Left ventricle myocardium inferior (tissue), 1 donor: ENCODE data around the gene GNG13. TPM values are rescaled to one million over a fixed set of nuclear protein-coding genes. Genes with fewer than 3 reads are reported as not detected.

Experiments used
- DNase-seq: peaks from one replicate; pipeline ENCODE4 v3.0.0-alpha.2; 2020
- H3K27ac ChIP-seq: fragments of 200-600 bp; replicated peaks from 2 replicates; pipeline ENCODE4 v1.8.0; 2021
- H3K27me3 ChIP-seq: fragments of 200-600 bp; 2 replicates; pipeline ENCODE4 v1.8.0; 2021; ENCODE audit warnings: low read depth
- H3K36me3 ChIP-seq: fragments of 200-600 bp; 2 replicates; pipeline ENCODE4 v1.8.0; 2021
- H3K4me1 ChIP-seq: fragments of 200-600 bp; 2 replicates; pipeline ENCODE4 v1.8.0; 2021
- H3K4me3 ChIP-seq: fragments of 200-600 bp; 2 replicates; pipeline ENCODE4 v1.8.0; 2021; ENCODE audit warnings: mild to moderate bottlenecking, moderate library complexity
- H3K9me3 ChIP-seq: fragments of 200-600 bp; replicated peaks from 2 replicates; pipeline ENCODE4 v1.8.0; 2021
- intact Hi-C: fragments of 100-400 bp; cut with micrococcal nuclease; formaldehyde crosslinking; loops from one replicate; pipeline ENCODE4 v1.11.0; 2022
- total RNA-seq: library from RNA; stranded (reverse); fragmentation: NEBNext Ultra II Directional; extraction: Animal tissue kit (Norgen Biotek cat#: 25700); gene quantifications from one replicate; pipeline ENCODE4 v1.2.1, GENCODE V29; 2021
- TF ChIP-seq, protein P1 (sequence below): fragments of 200-600 bp; IDR thresholded peaks from 2 replicates; pipeline ENCODE4 v1.8.0; 2021; ENCODE audit warnings: antibody characterized with exemption, mild to moderate bottlenecking, borderline replicate concordance
- donor health status: DM: no; HTN: yes; CAD: no; lungs with severe emphysema.

Gene GNG13
- total RNA-seq, 1 donor from 2014 or later = not detected

DNA sequence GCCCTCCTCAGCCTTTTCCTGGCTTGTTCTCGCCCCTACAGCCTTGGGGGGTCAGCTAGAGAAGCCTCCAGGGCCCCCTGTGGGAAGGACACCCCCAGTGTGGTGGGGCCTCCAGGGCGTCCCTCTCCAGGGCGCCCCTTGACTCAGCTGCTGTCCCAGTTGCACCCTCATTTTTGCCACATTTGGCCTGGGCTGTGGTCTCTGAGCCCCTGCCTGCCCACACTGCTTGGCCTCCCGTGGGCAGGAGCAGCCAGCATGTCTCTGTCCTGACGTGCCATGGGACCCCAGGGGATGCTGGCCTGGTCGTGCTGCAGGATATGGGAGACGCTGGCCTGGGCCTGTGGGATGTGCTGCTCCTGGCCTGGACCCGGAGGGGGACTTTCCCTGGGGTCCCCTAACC lies 7.1 kb downstream of the GNG13 start:
- Histone ChIP-seq H3K4me1 (peaks cover 12% of the 10 kb centered on the region), H3K27me3 (peaks cover 22% of the 10 kb centered on the region), H3K4me3 (no peak overlapping the region), H3K9me3 (no peaks in the 10 kb centered on the region), H3K36me3 (no peaks in the 10 kb centered on the region), H3K27ac (no peak overlapping the region)
- DNase-seq = no peak
- intact Hi-C loops = no loop called here
- TF ChIP-seq, protein P1, sequence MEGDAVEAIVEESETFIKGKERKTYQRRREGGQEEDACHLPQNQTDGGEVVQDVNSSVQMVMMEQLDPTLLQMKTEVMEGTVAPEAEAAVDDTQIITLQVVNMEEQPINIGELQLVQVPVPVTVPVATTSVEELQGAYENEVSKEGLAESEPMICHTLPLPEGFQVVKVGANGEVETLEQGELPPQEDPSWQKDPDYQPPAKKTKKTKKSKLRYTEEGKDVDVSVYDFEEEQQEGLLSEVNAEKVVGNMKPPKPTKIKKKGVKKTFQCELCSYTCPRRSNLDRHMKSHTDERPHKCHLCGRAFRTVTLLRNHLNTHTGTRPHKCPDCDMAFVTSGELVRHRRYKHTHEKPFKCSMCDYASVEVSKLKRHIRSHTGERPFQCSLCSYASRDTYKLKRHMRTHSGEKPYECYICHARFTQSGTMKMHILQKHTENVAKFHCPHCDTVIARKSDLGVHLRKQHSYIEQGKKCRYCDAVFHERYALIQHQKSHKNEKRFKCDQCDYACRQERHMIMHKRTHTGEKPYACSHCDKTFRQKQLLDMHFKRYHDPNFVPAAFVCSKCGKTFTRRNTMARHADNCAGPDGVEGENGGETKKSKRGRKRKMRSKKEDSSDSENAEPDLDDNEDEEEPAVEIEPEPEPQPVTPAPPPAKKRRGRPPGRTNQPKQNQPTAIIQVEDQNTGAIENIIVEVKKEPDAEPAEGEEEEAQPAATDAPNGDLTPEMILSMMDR = no peak

DNA sequence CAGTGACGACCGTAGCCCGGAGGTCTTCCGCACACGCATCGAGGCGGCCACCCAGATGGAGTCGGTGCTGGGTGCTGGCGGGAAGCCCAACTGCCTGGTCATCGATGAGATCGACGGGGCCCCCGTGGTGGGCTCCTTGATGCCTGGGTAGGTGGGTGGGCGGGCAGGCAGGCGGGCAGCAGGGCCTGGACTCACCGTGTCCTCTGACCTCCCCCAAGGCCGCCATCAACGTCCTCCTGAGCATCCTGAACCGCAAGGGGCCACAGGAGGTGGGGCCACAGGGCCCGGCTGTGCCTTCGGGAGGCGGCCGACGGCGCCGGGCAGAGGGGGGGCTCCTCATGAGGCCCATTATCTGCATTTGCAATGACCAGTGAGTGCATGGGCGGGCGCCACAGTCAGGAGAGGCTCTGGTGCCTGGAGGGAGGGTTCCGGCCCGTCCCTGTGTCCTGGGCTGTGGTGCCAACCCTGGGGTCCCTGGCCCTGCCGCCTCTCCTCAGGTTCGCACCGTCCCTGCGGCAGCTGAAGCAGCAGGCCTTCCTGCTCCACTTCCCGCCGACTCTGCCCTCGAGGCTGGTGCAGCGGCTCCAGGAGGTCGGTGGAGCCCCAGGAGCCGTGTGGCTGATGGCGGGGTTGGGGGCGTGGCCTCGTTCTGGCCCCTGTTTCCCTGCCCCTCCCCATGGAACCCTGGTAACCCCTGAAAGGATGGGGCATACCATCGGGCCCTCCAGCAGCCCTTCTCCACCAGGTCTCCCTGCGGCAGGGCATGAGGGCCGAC lies 8.1 kb downstream of the GNG13 start:
- TF ChIP-seq, protein P1 = no peak
- DNase-seq = no peak
- H3K4me3 ChIP-seq = no peak overlapping the region
- no peak overlapping the region for H3K27ac ChIP-seq
- H3K36me3 ChIP-seq = no peaks in the 10 kb centered on the region
- H3K4me1 ChIP-seq = peaks cover 19% of the 10 kb centered on the region
- intact Hi-C loops = no loop called here
- H3K9me3 ChIP-seq = no peaks in the 10 kb centered on the region
- peaks cover 15% of the 10 kb centered on the region for H3K27me3 ChIP-seq

DNA sequence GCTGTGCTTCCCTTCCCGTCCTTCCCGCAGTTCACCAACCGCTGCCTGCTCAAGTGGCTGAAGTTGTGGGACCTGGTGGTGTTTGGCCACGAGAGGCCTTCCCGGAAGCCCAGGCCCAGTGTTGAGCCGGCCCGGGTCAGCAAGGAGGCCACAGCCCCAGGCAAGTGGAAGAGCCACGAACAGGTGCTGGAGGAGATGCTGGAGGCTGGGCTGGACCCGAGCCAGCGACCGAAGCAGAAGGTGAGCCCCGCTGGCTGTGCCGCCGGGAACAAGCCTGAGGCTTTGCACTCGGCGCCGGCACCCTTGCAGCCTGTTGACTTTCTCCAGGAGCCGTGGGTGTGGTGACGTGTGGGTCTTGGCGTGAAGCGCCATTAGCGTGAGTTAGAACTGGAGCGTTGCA lies 9.4 kb downstream of the GNG13 start:
- TF ChIP-seq, protein P1 = no peak

DNA sequence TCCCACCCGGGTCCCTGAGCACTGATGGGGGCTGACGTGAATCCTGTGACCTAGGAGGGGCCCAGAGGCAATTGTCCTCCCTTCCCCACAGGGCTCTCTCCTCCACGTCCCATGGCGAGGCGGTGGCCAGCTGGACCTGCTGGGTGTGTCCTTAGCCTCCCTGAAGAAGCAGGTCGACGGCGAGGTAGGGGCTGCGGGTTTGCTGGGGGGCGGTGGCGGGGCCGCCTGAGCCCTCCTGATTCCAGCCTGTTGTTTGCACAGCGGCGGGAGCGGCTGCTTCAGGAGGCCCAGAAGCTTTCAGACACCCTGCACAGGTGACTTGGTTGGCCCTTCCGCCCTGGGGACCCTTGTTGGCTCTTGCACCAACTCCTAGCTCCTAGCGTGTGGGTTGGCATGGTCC lies 10.4 kb downstream of the GNG13 start:
- TF ChIP-seq, protein P1 = no peak
- Histone ChIP-seq H3K4me1 (peaks cover 29% of the 10 kb centered on the region), H3K27me3 (no peaks in the 10 kb centered on the region), H3K36me3 (peaks cover 8% of the 10 kb centered on the region), H3K9me3 (no peaks in the 10 kb centered on the region), H3K27ac (no peak overlapping the region), H3K4me3 (no peak overlapping the region)
- intact Hi-C loops = no loop called here
- DNase-seq = no peak

More for the DNA sequence above, 9.4 kb downstream of the GNG13 start:
- no peak for DNase-seq
- Histone ChIP-seq H3K4me1 (peaks cover 29% of the 10 kb centered on the region), H3K36me3 (peaks cover 8% of the 10 kb centered on the region), H3K9me3 (no peaks in the 10 kb centered on the region), H3K27me3 (peaks cover 4% of the 10 kb centered on the region), H3K4me3 (no peak overlapping the region), H3K27ac (no peak overlapping the region)
- intact Hi-C loops = no loop called here

DNA sequence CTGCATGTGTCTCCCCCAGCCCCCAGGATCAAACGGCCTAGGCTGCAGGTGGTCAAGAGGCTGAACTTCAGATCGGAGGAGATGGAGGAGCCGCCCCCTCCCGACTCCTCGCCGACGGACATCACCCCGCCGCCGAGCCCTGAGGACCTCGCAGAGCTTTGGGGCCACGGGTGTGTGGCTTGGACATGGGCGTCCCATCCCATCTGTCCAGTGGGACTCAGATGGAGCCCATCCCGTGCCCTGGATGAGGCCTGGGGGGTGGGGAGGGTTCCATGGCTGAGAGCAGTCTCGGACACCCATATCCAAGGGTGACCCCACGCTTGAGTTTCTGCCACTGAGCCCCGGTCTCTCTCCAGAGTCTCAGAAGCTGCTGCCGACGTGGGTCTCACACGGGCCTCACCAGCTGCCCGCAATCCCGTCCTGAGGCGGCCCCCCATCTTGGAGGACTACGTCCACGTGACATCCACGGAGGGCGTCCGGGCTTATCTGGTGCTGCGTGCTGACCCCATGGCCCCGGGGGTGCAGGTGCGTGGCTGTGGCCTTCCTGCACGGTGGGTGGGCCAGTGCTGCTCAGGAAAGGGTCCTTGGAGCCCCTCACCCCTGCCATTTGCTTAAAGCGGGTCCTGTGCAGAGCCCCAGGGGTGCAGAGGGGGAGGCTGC lies 11.2 kb downstream of the GNG13 start:
- Histone ChIP-seq H3K4me3 (peak overlapping the region; percentile 99), H3K4me1 (peaks cover 29% of the 10 kb centered on the region), H3K27me3 (no peaks in the 10 kb centered on the region), H3K9me3 (no peaks in the 10 kb centered on the region), H3K27ac (no peak overlapping the region), H3K36me3 (peaks cover 8% of the 10 kb centered on the region)
- intact Hi-C loops = no loop called here
- no peak for DNase-seq
- TF ChIP-seq, protein P1 = no peak
